K562 (cell line): ENCODE data around the gene FAF2. TPM values are rescaled to one million over a fixed set of nuclear protein-coding genes. Genes with fewer than 3 reads are reported as not detected.

Source experiments
- CREM ChIP-seq: IDR thresholded peaks from 2 replicates; pipeline ENCODE4 v1.6.1; 2014; ENCODE audit warnings: antibody characterized with exemption, low read depth
- GTF2E2 ChIP-seq: fragments of 200-800 bp; sonication (Bioruptor generic); IDR thresholded peaks from 2 replicates; pipeline ENCODE4 v1.6.1; 2016; ENCODE audit warnings: missing genetic modification characterization, missing compliant biosample characterization
- HNRNPUL1 ChIP-seq: fragments of 200-400 bp; formaldehyde crosslinking; IDR thresholded peaks from 2 replicates; pipeline ENCODE4 v1.6.1; 2017; ENCODE audit warnings: low read length
- HOXB6 ChIP-seq: fragments of 250-450 bp; sonication (Bioruptor Pico); IDR thresholded peaks from 2 replicates; pipeline ENCODE4 v1.5.1; 2022; ENCODE audit warnings: mild to moderate bottlenecking, borderline replicate concordance
- HSF4 ChIP-seq: fragments of 250-450 bp; sonication (Bioruptor Pico); IDR thresholded peaks from 2 replicates; pipeline ENCODE4 v2.1.2; 2022; ENCODE audit warnings: mild to moderate bottlenecking, moderate library complexity, borderline replicate concordance
- JUN ChIP-seq, 2 experiments: sonication (generic) in 1 of 2; formaldehyde crosslinking in 1 of 2; IDR thresholded peaks; 2 replicates each; pipeline versions ENCODE4 v1.6.1 to v1.8.0; 2012 to 2022; ENCODE audit warnings: borderline replicate concordance in 2 of 2, mild to moderate bottlenecking in 2 of 2, improper control_type of control experiment in 1 of 2, low read depth in 1 of 2, low read length in 1 of 2, missing genetic modification reagents in 1 of 2
- TCF15 ChIP-seq: fragments of 250-450 bp; sonication (Bioruptor Pico); IDR thresholded peaks from 2 replicates; pipeline ENCODE4 v1.8.0; 2022; ENCODE audit warnings: moderate library complexity, mild to moderate bottlenecking, inconsistent platforms
- TEAD4 ChIP-seq, 2 experiments: sonication (generic) in 1 of 2; formaldehyde crosslinking in 1 of 2; IDR thresholded peaks; 2 replicates each; pipeline versions ENCODE4 v1.6.1 to v1.8.0; 2012 to 2022; ENCODE audit warnings: borderline replicate concordance in 1 of 2, inconsistent platforms in 1 of 2, low read length in 1 of 2, mild to moderate bottlenecking in 1 of 2, missing genetic modification reagents in 1 of 2
- THRAP3 ChIP-seq: fragments of 450-650 bp; IDR thresholded peaks from 2 replicates; pipeline ENCODE4 v1.6.1; 2016; ENCODE audit warnings: mild to moderate bottlenecking, inconsistent platforms, borderline replicate concordance
- ZNF586 ChIP-seq: fragments of 450-650 bp; formaldehyde crosslinking; conservative IDR thresholded peaks from 2 replicates; pipeline ENCODE4 v1.4.0; 2020; ENCODE audit warnings: mild to moderate bottlenecking, moderate library complexity
- ZNF644 ChIP-seq: fragments of 200-800 bp; sonication (Bioruptor generic); IDR thresholded peaks from 2 replicates; pipeline ENCODE4 v1.6.1; 2016; ENCODE audit warnings: low read depth, missing genetic modification characterization, missing compliant biosample characterization
- polyA plus RNA-seq, 8 experiments: library from polyadenylated mRNA; depleted of rRNA in 4 of 8; stranded (reverse) in 5 of 8; unstranded in 3 of 8; fragments of >200 nt; fragmentation: Nextera tagmentation in 2 of 8; fragmentation: Illumina TruSeq in 1 of 8; extraction: Ambion mirVana in 2 of 8; extraction: Trizol in 1 of 8; gene quantifications; 2 replicates each; pipeline versions ENCODE4 v1.2.1 to v1.2.3, GENCODE V29; 2011 to 2014; ENCODE audit warnings: inconsistent platforms in 1 of 8, missing spikeins in 1 of 8
- total RNA-seq, 7 experiments: library from RNA; depleted of rRNA in 6 of 7; stranded (reverse); fragments of >200 nt in 6 of 7; fragmentation: Illumina TruSeq in 2 of 7; extraction: Trizol in 2 of 7; gene quantifications; 2 replicates each; pipeline versions ENCODE4 v1.2.1 to v1.2.3, GENCODE V29; 2011 to 2021; ENCODE audit warnings: low replicate concordance in 1 of 7
- TF ChIP-seq, protein P1 (sequence below), 2 experiments: fragments of 450-650 bp in 1 of 2; IDR thresholded peaks; 2 replicates each; pipeline ENCODE4 v1.6.1; 2011 to 2017; ENCODE audit warnings: low read depth in 2 of 2, antibody characterized with exemption in 1 of 2, borderline replicate concordance in 1 of 2, low read length in 1 of 2, mild to moderate bottlenecking in 1 of 2, mixed read lengths in 1 of 2; ENCODE audit not compliant: control insufficient read depth in 1 of 2
- TF ChIP-seq, protein P2 (sequence below): fragments of 450-650 bp; conservative IDR thresholded peaks from 2 replicates; pipeline ENCODE4 v1.6.1; 2016; ENCODE audit warnings: missing genetic modification characterization, low read depth, mild to moderate bottlenecking, control low read depth, missing compliant biosample characterization
- TF ChIP-seq, protein P3 (sequence below): fragments of 250-450 bp; sonication (Bioruptor Pico); IDR thresholded peaks from 2 replicates; pipeline ENCODE4 v1.5.0; 2022; ENCODE audit warnings: mild to moderate bottlenecking

FAF2 gene
- total and polyA plus RNA-seq, 9 of the 15 experiments (the other 6 are each of a cell fraction or from before 2014, with no cell fraction given), result 25.0 to 44.6 (median 36.1) TPM

- TF ChIP-seq, protein P1, sequence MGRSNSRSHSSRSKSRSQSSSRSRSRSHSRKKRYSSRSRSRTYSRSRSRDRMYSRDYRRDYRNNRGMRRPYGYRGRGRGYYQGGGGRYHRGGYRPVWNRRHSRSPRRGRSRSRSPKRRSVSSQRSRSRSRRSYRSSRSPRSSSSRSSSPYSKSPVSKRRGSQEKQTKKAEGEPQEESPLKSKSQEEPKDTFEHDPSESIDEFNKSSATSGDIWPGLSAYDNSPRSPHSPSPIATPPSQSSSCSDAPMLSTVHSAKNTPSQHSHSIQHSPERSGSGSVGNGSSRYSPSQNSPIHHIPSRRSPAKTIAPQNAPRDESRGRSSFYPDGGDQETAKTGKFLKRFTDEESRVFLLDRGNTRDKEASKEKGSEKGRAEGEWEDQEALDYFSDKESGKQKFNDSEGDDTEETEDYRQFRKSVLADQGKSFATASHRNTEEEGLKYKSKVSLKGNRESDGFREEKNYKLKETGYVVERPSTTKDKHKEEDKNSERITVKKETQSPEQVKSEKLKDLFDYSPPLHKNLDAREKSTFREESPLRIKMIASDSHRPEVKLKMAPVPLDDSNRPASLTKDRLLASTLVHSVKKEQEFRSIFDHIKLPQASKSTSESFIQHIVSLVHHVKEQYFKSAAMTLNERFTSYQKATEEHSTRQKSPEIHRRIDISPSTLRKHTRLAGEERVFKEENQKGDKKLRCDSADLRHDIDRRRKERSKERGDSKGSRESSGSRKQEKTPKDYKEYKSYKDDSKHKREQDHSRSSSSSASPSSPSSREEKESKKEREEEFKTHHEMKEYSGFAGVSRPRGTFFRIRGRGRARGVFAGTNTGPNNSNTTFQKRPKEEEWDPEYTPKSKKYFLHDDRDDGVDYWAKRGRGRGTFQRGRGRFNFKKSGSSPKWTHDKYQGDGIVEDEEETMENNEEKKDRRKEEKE (IDR thresholded peaks at IDR 0.05; ENCODE audit: borderline replicate concordance in 1 of 2, control insufficient read depth in 1 of 2, low read depth in 2 of 2, low read length in 1 of 2), result no peak; a peak in 1 of 4 replicates
- TF ChIP-seq ZNF586 (CRISPR knock-in tag), result no peak
- TF ChIP-seq, protein P2, sequence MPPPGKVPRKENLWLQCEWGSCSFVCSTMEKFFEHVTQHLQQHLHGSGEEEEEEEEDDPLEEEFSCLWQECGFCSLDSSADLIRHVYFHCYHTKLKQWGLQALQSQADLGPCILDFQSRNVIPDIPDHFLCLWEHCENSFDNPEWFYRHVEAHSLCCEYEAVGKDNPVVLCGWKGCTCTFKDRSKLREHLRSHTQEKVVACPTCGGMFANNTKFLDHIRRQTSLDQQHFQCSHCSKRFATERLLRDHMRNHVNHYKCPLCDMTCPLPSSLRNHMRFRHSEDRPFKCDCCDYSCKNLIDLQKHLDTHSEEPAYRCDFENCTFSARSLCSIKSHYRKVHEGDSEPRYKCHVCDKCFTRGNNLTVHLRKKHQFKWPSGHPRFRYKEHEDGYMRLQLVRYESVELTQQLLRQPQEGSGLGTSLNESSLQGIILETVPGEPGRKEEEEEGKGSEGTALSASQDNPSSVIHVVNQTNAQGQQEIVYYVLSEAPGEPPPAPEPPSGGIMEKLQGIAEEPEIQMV (tag), result no peak
- peak; percentile 93 for TF ChIP-seq JUN (IDR thresholded peaks at IDR 0.05; ENCODE audit: borderline replicate concordance, low read depth, low read length)
- peak; percentile 89; the same call in 1 of the 2 replicates for TF ChIP-seq JUN (CRISPR knock-in tag; IDR thresholded peaks at IDR 0.05; ENCODE audit: borderline replicate concordance)
- no peak for TF ChIP-seq HNRNPUL1
- peak; percentile 77 for TF ChIP-seq TEAD4 (IDR thresholded peaks at IDR 0.05; ENCODE audit: low read length)
- TF ChIP-seq TEAD4 (CRISPR knock-in tag; IDR thresholded peaks at IDR 0.05; ENCODE audit: borderline replicate concordance), result no peak; the same call in 1 of the 2 replicates
- TF ChIP-seq, protein P3, sequence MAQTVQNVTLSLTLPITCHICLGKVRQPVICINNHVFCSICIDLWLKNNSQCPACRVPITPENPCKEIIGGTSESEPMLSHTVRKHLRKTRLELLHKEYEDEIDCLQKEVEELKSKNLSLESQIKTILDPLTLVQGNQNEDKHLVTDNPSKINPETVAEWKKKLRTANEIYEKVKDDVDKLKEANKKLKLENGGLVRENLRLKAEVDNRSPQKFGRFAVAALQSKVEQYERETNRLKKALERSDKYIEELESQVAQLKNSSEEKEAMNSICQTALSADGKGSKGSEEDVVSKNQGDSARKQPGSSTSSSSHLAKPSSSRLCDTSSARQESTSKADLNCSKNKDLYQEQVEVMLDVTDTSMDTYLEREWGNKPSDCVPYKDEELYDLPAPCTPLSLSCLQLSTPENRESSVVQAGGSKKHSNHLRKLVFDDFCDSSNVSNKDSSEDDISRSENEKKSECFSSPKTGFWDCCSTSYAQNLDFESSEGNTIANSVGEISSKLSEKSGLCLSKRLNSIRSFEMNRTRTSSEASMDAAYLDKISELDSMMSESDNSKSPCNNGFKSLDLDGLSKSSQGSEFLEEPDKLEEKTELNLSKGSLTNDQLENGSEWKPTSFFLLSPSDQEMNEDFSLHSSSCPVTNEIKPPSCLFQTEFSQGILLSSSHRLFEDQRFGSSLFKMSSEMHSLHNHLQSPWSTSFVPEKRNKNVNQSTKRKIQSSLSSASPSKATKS (CRISPR knock-in tag), result no peak
- TF ChIP-seq ZNF644 (tag), result no peak
- no peak for TF ChIP-seq HSF4
- no peak for TF ChIP-seq TCF15
- TF ChIP-seq THRAP3, result no peak
- no peak for TF ChIP-seq HOXB6
- peak; percentile 95 for TF ChIP-seq CREM
- no peak for TF ChIP-seq GTF2E2 (tag)
Observed at GRCh38 chr5:176415952-176416924, 31.9 kb upstream of the FAF2 start, which contains the start of gene CLTB (continued).
